Inferior parietal cortex (tissue), 1 donor: ENCODE results near the gene ZNF358.

ENCODE experiments used
- DNase-seq: peaks from one replicate; pipeline ENCODE4 v3.0.0-alpha.2; 2016; ENCODE audit errors: extremely low spot score

Gene ZNF358

DNA sequence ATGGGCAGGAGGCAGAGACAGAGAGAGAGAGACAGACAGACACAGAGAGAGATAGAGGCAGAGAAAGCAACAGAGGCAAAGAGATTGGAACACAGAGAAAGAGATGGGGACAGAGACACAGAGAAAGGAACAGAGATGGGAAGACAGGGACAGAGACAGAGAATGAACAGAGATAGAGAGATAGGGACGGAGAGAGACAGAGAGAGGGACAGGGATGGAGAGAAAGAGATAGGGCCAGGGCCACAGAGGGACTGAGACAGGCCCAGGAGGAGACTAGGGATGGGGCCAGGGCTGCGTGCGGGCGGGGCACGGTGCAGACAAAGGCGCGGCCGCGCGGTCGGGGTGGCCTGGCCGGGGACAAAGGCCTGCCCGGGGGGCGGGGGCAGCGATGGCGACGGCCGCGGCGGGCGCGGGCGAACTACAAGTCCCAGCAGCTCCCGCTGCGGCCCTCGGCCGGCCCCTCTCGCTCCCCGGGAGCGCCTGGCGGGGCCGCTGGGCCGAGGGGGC is at the start of gene ZNF358:
ZNF358 (plus strand) TSS at position 459 of the 507 bp plus-strand sequence. CDS start 3,140 bp downstream, outside the sequence.
- DNase-seq: peak; percentile 61

DNA sequence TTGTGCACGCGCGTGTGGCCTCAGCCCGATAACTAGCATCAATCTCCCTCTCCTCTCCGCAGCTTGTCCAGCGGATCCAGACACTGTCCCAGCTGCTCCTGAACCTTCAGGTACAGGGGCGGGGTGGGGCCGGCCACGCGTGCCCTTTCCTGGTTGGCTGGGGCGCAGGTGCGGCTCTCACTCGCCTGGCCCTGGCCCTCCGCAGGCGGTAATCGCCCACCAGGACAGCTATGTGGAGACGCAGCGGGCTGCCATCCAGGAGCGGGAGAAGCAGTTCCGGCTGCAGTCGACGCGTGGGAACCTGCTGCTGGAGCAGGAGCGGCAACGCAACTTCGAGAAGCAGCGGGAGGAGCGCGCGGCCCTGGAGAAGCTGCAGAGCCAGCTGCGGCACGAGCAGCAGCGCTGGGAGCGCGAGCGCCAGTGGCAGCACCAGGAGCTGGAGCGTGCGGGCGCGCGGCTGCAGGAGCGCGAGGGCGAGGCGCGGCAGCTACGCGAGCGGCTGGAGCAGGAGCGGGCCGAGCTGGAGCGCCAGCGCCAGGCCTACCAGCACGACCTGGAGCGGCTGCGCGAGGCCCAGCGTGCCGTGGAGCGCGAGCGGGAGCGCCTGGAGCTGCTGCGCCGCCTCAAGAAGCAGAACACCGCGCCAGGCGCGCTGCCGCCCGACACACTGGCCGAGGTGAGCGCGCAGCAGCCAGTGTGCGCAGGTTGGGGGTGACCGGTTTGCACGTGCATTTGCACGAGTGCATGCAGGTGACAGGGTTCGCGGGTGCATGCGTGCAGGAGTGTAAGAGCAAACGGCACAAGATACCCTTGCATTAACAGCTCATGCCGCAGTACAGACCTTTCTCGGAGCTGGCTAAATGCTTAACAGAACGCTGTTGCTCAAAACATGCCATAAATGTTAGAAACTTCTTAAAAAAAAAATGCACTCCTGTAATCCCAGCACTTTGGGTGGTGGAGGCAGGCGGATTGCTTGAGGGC is 48.6 kb upstream of the ZNF358 start:
- DNase-seq: no peak

DNA sequence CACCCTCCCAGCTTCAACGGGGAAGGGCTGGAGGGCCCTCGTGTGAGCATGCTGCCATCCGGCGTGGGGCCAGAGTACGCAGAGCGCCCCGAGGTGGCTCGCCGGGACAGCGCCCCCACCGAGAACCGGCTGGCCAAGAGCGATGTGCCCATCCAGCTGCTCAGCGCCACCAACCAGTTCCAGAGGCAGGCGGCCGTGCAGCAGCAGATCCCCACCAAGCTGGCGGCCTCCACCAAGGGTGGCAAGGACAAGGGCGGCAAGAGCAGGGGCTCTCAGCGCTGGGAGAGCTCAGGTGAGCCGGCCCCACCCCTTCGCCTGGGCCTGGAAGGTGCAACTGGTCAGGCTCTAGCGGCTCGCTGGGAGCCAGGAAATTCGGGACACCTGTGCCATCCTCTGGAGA is 47.1 kb upstream of the ZNF358 start:
- DNase-seq: no peak

DNA sequence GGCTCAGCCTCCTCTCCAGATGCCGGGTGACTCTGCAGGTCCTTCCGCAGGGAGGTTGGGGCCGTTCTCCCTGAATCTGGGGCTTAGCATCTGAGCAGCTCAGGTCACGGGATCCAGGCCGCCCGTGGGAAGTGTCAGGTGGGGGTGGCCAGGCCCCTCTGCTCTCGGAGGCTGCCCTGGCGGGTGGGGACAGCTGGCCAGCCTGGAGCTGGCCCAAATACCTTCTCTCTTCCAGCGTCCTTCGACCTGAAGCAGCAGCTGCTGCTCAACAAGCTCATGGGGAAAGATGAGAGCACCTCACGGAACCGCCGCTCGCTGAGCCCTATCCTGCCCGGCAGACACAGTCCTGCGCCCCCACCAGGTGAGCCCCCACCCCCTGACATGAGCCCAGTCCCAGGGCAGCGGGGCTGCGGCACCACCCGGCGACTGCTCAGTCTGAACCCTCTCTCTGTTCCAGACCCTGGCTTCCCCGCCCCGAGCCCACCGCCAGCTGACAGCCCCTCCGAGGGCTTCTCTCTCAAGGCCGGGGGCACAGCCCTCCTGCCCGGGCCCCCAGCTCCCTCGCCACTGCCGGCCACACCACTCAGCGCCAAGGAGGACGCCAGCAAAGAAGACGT is 46.1 kb upstream of the ZNF358 start:
- DNase-seq: no peak

DNA sequence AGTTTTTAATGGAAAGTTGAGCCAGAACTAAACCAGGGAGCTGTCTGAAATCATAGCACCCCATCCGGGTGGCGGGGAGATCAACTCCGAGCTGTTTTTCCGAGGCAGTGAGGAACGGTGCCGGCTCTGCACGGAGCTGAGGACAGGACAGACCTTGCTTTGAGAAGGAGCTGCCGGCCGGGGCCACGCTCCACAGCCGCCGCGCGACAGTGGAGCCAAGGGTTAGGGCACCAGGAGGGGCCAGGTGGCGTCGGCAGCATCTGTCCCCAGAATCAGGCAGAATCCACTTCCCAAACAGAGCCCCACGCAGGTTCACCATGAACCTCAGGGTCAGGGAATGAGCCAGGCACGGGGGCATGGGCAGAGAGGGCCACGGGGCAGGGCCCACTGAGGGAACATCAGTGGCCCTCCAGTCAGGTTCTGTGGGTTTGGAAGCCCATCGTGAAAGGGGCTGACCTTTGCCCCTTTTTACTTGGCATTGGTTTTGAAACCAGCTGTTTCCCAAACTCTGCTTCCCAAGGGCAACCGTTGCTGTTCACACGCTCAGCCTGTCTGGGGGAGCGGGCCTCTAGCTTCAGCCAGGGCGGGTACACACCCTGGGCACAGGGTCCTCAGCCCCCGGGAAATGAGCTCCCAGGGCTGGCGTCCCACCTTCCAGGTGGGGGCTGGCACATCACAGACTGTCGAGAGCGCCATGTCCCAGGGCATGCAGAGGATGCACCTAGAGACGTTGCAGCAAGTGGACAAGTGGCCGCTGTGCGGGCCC is 45.2 kb upstream of the ZNF358 start:
- no peak for DNase-seq

DNA sequence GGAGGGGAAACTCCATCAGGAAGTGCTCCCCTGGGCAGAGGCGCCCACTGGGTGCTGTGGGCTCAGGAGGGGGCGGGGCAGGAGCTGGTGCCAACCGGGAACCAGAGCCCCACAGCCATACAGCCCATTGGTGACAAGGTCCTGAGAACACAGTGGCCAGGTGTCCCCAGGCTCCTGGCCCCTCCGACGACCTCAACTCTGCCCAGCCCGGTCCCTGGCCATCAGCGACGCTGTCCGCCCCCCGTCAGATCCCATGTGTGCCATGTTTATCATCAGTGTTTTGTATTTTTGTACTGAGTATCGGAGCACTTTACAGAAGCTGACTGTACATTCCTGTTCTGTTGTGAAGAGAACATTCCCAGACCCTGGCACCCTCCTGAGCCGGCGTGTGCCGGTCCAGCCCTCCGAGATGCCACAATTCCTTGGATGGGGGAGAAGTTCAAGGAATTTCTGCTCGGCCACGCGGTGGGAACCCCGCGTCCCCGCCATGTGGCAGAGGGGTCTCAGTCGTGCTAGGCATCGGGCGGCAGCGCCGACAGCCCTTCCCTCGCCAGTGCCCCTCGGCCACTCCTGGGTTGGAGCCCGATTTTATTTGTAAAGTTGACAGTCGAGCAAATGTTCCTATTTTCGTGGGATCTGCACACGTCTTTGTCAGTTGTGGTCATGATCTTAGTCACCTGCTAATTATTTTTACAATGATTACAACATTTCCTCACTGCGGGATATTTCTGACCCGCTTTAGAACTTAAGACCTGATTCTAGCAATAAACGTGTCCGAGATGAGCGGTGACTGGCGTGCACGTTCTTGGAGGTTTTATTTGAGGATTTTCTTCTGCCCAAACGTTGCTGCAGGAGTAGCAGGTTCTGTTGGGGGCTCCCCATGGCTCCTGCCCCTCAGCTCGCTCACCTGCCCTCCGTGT is 43.9 kb upstream of the ZNF358 start:
- no peak for DNase-seq

DNA sequence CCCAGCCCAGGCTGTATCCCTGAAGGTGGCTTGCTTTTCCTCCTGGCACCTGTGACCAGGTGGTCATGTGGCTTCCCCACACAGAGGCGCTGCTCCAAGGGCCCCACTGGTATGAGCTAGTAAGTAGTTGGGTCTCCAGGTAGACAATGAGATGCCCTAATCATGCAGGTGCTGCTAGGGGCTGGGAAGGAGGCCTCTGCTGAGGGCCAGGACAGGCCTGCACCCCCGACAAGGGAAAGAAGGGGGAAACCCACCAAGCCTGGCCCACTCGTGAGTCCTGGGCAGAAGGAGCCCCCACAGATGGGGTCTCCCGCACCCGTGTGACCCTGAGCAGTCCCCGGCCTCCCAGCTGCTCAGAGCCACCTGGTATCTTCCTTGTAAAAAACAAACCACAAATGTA is 40.2 kb upstream of the ZNF358 start:
- DNase-seq: no peak

DNA sequence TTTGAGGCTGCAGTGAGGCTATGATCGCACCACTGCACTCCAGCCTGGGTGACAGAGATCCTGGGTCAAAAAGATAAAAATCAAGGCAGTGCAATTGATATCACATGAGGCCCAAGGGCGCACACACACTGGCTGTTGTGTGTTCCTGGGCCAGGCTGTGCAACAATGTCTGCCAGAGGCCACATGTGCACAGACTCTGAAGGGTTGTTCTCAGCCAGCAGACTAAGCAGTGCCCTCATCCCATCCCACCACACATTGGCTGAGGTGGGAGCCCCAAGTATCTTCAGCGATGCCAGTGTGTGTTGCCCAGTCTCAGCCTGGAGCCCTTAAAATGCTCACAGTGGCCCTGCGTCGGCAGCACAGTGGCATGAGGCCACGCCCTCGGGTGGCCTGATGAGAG is 39.7 kb upstream of the ZNF358 start:
- DNase-seq: no peak

DNA sequence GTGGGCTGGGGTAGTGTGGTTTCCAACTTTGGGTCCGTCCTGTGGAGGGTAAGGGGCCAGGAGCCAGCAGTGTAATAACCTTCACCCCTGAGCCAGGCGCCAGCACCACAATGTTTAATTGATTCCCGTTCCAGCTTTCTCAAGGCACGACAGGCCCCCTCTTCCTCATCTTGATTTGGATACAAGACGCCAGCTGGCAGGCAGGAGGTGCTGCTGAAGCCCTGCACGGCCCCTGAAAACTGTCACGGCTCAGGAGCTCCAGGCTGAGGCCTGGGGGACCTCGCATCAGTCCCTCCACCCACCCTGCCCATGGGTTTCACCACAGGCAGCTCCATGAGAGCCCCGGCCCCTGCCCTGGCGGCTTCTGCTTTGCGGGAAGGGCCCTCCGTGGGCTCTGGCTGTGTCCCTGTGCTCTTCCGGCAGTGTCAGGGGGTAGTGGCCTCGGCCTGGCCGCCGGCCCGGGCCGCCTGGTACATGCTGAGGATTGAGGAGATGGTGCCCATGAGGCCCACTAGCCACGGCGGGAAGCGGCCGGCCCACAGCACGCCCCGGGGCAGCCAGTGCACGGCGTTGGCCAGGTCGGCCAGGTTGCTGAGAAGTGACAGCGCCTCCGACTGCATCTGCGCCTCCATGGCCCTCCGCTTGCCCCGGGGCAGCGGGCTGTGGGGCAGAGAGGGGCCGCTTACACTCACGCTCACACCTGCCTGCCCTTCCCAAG is 39.0 kb upstream of the ZNF358 start:
- no peak for DNase-seq

DNA sequence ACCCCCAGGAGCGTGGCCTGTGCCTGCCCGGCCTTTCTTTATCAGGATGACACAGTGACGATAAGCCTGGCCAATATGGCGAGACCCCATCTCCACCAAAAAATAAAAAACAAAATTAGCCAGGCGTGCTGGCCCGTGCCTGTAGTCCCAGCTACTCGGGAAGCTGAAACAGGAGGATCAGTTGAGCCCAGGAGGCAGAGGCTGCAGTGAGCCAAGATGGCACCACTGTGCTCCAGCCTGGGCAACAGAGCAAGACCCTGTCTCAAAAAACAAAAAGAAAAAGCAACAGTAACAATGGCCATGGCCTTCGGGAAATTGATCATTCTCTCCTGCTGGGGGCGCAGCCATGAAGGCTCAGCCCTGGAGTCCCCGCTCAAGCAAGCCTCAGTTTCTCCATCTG is 38.1 kb upstream of the ZNF358 start:
- no peak for DNase-seq

DNA sequence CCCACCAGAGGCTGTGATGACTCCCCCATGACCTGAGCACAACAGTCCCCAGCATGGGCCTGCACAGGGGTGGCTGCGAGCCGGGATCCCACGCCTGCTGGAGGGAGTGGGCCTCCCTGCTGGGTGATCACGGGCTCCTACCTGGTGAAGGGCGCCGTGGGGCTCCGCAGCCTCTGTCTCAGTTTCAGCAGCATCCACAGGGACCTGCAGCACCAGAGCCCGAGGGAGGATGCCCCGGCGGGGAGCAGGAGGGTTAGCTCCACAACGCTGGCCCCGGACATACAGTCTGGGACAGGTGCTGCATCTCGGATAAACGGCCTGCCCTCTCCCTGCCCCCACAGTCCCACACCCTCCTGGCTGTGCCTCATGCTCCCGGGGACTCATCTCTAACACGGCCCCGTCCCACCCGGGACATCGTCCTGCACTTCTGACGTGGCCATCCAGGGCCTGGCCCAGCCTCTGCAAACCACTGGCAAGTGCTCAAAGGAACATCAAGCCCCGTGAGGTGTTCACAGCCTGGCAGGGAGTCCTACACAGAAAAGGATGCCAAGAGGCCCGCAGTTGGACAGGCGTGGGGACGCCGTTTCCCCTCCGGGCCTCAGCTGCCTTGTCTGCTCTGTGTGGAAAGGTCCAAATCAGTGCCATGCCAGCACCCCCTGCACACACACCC is 37.6 kb upstream of the ZNF358 start:
- no peak for DNase-seq

DNA sequence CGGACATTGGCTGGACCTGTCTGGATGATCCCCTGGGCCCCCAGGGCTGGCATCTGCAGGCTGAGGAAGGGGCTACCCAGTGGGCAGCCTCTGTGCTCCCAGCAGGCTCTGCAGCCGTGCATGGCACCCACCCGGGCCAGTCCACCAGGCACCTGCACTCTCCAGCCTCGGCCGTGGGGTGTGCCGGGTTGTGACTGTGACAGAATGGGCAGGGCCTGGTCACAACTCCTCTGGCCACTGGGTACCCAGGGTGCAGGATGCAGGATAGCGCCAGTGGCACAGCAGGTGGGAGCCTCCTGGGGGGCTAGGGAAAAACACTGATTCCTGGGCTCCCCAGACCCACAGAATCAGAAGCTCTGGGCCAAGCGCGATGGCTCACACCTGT is 37.1 kb upstream of the ZNF358 start:
- DNase-seq: no peak

DNA sequence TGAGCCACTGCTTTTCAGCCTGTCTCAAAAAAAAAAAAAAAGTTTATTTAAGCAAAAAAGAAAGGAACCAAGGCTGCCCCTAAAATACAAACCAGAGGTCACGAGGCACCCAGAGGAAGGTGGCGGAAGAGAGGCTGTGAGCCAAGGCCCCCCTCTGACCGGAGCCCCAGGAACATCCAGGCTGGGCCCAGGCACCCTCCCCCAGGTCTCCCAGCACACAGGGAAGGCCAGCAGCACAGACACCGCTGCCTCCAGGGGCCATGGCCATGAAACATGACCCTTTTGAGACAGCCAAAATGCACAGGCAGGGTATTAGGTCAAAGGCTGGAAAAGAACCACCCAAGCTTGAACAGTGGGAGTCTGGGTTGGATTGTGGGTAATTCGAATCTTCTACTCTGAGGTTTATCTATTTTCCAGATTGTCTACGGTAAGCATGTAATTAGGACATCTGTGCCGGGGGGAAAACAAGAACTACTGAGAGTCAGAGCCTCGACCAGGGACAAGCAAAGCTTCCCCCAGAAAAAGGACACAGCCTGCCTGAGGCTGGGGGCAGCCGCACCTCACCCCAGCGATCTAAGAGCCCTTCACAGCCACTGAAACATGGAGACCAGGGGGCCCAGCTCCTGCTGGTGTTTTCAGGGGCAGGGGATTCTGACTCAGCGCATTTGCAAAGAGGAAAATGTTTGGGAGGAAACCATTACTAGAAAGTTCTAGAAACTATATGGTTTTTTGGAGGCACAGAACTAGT is 35.5 kb upstream of the ZNF358 start:
- DNase-seq: no peak

DNA sequence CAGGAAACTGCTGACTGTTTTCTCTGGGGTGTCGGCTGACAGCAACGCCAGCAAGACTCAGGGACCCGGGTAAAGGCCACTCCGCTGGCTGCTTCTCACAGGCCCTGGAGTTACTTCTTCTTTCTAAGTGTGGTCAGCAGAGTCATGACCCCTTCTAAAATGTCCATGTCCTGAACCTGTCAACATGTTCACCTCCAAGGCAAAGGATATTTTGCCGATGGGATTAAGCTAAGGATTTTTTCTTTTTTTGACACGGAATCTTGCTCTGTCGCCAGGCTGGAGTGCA is 35.0 kb upstream of the ZNF358 start:
- no peak for DNase-seq

DNA sequence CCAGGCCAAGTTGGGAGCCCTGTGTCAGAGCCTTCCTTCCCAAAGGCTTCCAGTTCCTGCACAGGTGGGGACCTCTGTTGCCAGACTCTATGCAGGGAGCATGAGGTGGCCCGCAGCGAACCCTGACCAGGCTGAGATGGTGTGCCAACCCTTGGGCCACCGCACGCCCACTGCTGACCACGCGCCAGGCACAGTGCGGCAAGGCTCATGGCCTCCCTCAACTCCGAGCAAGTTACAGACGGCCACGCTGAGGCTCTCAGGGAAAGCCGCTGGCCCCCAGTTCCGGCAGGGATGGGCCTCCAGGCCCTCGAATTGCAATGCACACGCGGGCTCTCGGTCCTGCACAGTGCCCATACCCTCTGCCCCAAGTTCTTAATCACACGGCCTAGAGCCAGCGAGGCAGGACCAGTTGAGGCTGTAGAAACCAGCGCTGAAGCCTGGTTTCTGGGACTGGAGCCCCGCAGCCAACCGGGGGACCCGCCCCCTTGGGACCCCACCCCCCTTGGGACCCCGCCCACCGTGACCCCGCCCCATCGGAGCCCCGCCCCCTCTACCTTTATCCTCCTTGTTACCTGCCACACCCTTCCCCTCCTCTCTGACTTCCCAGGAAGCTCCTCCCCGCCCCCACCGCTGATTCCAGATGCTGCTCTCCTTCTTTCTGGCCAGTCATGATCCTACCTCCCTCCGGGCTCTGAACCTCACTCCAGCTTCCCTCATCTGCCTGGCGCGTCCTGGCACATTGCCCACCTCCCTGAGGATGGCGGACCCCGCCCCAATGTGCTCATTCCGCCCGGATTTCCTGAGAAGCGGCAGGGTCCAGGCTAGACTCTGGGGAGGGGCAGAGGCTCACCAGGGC is 33.1 kb upstream of the ZNF358 start:
- no peak for DNase-seq

DNA sequence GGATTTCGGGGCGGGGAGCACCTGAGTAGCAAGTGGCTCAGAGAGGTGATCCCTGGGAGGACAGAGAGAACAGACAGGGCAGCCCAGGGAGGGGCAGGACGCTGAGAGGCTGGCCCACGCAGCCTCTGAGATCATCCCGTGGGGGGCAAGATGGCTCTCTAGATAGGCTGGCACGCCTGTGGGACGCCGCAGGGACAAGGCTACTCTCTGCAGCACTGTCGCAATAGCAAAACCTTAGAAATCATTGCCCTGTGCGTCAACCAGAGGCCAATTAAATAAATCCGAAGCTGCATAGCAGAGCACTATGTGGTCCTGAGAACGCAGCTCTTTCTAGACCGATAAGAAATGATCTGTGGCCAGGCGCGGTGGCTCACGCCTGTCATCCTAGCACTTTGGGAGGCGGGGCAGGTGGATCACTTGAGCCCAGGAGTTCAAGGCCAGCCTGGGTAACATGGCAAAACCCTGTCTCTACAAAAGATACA is 32.1 kb upstream of the ZNF358 start:
- no peak for DNase-seq

DNA sequence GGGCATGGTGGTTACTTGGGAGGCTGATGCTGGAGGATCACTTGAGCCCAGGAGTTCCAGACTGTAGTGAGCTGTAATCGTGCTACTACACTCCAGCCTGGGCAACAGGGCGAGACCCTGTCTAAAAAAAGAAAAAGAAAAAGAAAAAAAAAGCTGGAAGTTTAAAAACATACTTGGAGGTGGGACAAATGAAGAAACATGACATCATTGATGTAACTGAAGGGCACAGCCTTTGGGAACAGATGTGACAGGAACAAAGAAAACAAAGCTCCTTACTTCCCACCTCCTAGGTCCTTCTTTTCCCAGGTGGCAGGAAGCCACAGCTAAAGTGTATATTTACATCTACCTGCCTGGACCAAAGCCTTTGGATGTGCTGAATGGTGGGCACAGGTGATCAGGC is 29.0 kb upstream of the ZNF358 start:
- DNase-seq: no peak

DNA sequence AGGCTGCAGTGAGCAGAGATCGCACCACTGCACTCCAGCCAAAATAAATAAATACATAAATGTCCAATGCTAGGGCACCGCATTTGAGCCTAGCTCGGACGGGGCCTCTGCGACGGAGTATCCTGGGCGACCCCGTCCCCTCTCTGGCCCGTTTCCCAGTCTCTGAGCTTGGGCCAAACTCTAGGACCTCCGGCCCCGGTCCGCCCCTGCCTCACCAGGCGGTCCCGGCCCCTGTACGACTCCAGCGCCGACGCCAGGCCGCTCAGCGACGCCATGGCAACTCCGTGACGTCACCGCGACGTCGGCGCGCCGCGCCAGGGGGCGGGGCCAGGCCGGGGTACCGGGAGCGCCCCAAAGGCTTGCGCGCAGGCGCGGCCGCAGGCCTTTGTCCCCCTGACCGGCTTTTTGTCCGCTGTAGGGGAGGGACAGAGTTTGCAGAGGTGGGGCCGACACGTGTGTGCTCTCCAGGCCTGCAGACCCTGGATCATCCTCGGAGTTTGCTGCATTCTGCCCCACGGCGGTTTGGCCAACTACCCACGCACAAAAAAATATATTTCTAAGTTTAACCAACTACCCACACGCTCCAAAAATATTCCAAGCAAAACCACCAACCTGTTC is 27.1 kb upstream of the ZNF358 start, which contains the start of gene PEX11G:
PEX11G (minus strand) TSS at position 300 of the 618 bp plus-strand sequence; CDS start at position 275, 25 bp downstream.
- peak; percentile 90 for DNase-seq
